K562 (cell line): ENCODE measurements around the gene ARHGAP25.

Experiments used
- CEBPB ChIP-seq: fragments of 450-650 bp; IDR thresholded peaks from 2 replicates; pipeline ENCODE4 v1.6.1; 2016; ENCODE audit warnings: missing genetic modification characterization, missing compliant biosample characterization
- CHD2 ChIP-seq: IDR thresholded peaks from 2 replicates; pipeline ENCODE4 v1.6.1; 2011; ENCODE audit warnings: low read depth, low read length
- CTCF ChIP-seq, 3 experiments: IDR thresholded peaks in 2 of 3; conservative IDR thresholded peaks in 1 of 3; 2 replicates each; pipeline ENCODE4 v1.5.1; 2011 to 2012; ENCODE audit warnings: low read length in 3 of 3, mild to moderate bottlenecking in 3 of 3, control low read depth in 2 of 3, improper control_type of control experiment in 1 of 3, inconsistent platforms in 1 of 3, low read depth in 1 of 3, mixed read lengths in 1 of 3, moderate library complexity in 1 of 3; ENCODE audit not compliant: insufficient read depth in 2 of 3
- GTF2F1 ChIP-seq: IDR thresholded peaks from 2 replicates; pipeline ENCODE4 v1.6.1; 2011; ENCODE audit warnings: low read depth, low read length, improper control_type of control experiment
- KLF13 ChIP-seq: fragments of 450-650 bp; IDR thresholded peaks from 2 replicates; pipeline ENCODE4 v1.6.1; 2016; ENCODE audit warnings: missing genetic modification characterization, low read depth, mild to moderate bottlenecking, missing compliant biosample characterization, moderate library complexity, borderline replicate concordance
- MXI1 ChIP-seq: IDR thresholded peaks from 2 replicates; pipeline ENCODE4 v1.6.1; 2011; ENCODE audit warnings: low read depth, mild to moderate bottlenecking, improper control_type of control experiment, low read length
- TAL1 ChIP-seq: fragments of 450-650 bp; IDR thresholded peaks from 2 replicates; pipeline ENCODE4 v1.6.1; 2016; ENCODE audit warnings: mild to moderate bottlenecking
- ZNF324 ChIP-seq: fragments of 250-450 bp; sonication (Bioruptor Pico); IDR thresholded peaks from 2 replicates; pipeline ENCODE4 v1.4.0; 2020; ENCODE audit warnings: mild to moderate bottlenecking

GRCh38 chr2:68831686-68832232 lies 97.1 kb downstream of the ARHGAP25 start:
- TF ChIP-seq CHD2 (no peak), CEBPB (tag) (no peak), CTCF (IDR thresholded peaks at IDR 0.05 in 2 of 3, conservative IDR thresholded peaks at IDR 0.05 in 1 of 3; ENCODE audit: insufficient read depth in 2 of 3, low read depth in 1 of 3, low read length in 3 of 3) (no peak), MXI1 (no peak), GTF2F1 (no peak), KLF13 (no peak), TAL1 (no peak), ZNF324 (CRISPR knock-in tag) (no peak)
